Ishikawa (cell line): ENCODE data around the gene ATP11A.

ENCODE experiments used
- CEBPB ChIP-seq: IDR thresholded peaks from 2 replicates; pipeline ENCODE4 v1.6.1; 2012
- CREB1 ChIP-seq: IDR thresholded peaks from 2 replicates; pipeline ENCODE4 v1.6.1; 2012; ENCODE audit warnings: low read depth
- EGR1 ChIP-seq: IDR thresholded peaks from 2 replicates; pipeline ENCODE4 v1.6.1; 2012
- EP300 ChIP-seq: IDR thresholded peaks from 2 replicates; pipeline ENCODE4 v1.6.1; 2012; ENCODE audit warnings: borderline replicate concordance
- FOXM1 ChIP-seq: IDR thresholded peaks from 2 replicates; pipeline ENCODE4 v1.6.1; 2012; ENCODE audit warnings: low read depth, borderline replicate concordance
- RAD21 ChIP-seq: IDR thresholded peaks from 2 replicates; pipeline ENCODE4 v1.6.1; 2012; ENCODE audit warnings: low read depth
- TAF1 ChIP-seq: IDR thresholded peaks from 2 replicates; pipeline ENCODE4 v1.6.1; 2012; ENCODE audit warnings: low read depth, mild to moderate bottlenecking
- TCF12 ChIP-seq: IDR thresholded peaks from 2 replicates; pipeline ENCODE4 v1.6.1; 2012; ENCODE audit warnings: low read depth
- TEAD4 ChIP-seq: IDR thresholded peaks from 2 replicates; pipeline ENCODE4 v1.6.1; 2012
- YY1 ChIP-seq: IDR thresholded peaks from 2 replicates; pipeline ENCODE4 v1.6.1; 2012; ENCODE audit warnings: low read depth
- ZBTB7A ChIP-seq: IDR thresholded peaks from 2 replicates; pipeline ENCODE4 v1.6.1; 2012; ENCODE audit warnings: low read depth
- TF ChIP-seq, protein P1 (sequence below): IDR thresholded peaks from 2 replicates; pipeline ENCODE4 v1.6.1; 2012
- TF ChIP-seq, protein P2 (sequence below): IDR thresholded peaks from 2 replicates; pipeline ENCODE4 v1.6.1; 2012; ENCODE audit warnings: low read depth, mild to moderate bottlenecking
- TF ChIP-seq, protein P3 (sequence below): IDR thresholded peaks from 2 replicates; pipeline ENCODE4 v1.6.1; 2012

DNA sequence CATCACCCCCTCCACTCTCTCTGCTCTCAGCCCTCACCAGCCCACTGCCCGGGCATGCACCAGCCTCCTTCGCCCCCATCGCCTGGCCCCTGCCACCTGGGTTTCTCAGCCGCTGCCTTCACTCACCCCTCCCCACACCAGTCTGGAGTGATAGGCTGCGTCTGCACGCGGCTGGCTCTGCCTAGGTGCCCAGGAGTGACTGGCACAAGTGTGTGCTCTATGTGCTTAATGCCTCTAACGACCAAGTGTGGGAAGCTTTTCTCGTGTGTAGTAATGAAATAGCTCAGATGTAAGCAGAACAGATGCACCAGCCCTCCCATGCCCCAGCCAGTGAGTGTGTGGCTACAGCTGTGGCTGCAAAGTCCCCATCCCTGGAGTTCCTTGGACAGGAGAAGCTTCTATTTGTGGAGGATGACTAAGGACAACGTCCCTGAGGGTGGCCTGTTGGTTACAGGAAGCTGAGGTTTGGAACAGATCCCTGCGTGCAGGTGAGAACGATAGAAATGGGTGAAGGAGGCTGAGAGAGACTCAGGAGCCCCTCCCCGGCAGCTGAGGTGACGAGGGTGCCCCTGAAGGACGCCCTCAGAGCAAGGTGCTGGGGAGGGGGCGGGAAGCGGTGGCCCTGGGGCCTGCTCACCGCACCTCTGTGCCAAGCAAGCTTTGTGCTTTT lies 35.6 kb downstream of the ATP11A start:
- TF ChIP-seq EGR1, result no peak
- TF ChIP-seq EP300, result no peak
- no peak for TF ChIP-seq TEAD4
- TF ChIP-seq, protein P1, sequence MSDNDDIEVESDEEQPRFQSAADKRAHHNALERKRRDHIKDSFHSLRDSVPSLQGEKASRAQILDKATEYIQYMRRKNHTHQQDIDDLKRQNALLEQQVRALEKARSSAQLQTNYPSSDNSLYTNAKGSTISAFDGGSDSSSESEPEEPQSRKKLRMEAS, result no peak
- TF ChIP-seq, protein P2, sequence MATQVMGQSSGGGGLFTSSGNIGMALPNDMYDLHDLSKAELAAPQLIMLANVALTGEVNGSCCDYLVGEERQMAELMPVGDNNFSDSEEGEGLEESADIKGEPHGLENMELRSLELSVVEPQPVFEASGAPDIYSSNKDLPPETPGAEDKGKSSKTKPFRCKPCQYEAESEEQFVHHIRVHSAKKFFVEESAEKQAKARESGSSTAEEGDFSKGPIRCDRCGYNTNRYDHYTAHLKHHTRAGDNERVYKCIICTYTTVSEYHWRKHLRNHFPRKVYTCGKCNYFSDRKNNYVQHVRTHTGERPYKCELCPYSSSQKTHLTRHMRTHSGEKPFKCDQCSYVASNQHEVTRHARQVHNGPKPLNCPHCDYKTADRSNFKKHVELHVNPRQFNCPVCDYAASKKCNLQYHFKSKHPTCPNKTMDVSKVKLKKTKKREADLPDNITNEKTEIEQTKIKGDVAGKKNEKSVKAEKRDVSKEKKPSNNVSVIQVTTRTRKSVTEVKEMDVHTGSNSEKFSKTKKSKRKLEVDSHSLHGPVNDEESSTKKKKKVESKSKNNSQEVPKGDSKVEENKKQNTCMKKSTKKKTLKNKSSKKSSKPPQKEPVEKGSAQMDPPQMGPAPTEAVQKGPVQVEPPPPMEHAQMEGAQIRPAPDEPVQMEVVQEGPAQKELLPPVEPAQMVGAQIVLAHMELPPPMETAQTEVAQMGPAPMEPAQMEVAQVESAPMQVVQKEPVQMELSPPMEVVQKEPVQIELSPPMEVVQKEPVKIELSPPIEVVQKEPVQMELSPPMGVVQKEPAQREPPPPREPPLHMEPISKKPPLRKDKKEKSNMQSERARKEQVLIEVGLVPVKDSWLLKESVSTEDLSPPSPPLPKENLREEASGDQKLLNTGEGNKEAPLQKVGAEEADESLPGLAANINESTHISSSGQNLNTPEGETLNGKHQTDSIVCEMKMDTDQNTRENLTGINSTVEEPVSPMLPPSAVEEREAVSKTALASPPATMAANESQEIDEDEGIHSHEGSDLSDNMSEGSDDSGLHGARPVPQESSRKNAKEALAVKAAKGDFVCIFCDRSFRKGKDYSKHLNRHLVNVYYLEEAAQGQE, result no peak
- TF ChIP-seq ZBTB7A, result no peak
- no peak for TF ChIP-seq RAD21
- TF ChIP-seq, protein P3, sequence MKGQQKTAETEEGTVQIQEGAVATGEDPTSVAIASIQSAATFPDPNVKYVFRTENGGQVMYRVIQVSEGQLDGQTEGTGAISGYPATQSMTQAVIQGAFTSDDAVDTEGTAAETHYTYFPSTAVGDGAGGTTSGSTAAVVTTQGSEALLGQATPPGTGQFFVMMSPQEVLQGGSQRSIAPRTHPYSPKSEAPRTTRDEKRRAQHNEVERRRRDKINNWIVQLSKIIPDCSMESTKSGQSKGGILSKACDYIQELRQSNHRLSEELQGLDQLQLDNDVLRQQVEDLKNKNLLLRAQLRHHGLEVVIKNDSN, result no peak
- no peak for TF ChIP-seq FOXM1
- no peak for TF ChIP-seq YY1
- TF ChIP-seq TAF1, result no peak
- no peak for TF ChIP-seq CREB1
- TF ChIP-seq CEBPB, result no peak
- TF ChIP-seq TCF12, result no peak
